HG02973 (cell line): ENCODE measurements around the gene KCNMB3.
"Not testable (repeated sequence)": the region's sequence is repeated elsewhere in the genome, so short reads cannot be mapped to it uniquely, and the experiment has no call there.

Experiments
- ATAC-seq: cut with Tn5 transposase; IDR thresholded peaks from one replicate; pipeline ENCODE4 v1.9.1; 2021; ENCODE audit warnings: moderate library complexity; ENCODE audit not compliant: unreplicated experiment

Gene KCNMB3, protein sequence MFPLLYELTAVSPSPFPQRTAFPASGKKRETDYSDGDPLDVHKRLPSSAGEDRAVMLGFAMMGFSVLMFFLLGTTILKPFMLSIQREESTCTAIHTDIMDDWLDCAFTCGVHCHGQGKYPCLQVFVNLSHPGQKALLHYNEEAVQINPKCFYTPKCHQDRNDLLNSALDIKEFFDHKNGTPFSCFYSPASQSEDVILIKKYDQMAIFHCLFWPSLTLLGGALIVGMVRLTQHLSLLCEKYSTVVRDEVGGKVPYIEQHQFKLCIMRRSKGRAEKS

DNA sequence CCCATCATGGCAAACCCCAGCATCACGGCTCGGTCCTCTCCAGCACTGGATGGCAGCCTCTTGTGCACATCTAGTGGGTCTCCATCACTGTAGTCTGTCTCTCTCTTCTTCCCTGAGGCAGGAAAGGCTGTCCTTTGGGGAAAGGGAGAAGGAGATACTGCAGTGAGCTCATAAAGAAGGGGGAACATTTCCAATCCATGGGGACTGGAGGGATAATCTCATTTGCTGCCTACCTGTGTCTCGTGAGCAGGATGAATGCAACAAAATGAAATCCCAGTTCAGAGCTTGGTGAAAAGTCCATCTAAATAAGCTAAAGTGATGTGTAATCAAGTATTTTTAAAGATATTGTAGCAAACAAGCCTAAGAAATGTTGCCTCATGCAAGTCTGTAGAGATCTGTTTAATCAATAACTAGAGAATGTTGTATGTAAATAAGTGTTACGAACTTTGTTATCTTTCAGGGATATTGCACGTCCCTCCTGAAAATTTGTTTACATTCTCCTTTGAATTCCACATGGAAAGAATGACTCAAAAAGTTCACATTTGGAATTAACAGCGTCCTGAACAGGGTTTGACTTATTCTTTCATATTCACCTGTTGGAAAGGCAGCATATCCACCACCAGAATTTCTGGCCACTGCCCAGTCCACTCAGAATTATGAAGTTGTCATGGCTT lies at the start of gene KCNMB3:
Gene KCNMB3, minus strand, starts transcription at position 312 of the 674 bp plus-strand sequence. Its CDS starts 124 bp downstream, at position 188.
- no peak for ATAC-seq

DNA sequence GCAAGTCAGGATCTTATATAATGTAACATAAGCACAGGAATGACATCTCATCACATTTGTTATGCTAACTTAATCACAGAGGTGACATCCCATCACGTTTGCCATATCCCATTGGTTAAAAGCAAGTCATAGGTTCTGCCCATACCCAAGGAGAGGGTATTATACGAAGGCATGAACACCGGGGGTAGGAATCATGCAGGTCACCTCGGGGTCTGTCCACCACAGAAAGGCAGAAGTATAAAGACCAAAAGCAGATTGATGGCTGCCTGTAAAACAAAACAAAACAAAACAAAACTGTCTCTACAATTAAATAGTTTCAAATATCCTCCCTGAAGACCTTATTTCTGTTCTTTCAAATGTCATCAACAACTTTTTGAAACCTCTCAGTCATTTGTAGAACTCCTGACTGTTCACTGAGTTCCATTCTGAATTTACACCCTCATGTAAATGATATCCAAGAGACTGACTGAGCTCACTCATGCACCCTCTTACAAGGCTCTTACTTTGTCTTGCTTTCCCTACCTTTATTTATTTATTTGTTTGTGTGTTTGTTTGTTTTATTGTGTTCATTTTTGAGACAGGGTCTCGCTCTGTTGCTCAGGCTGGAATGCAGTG lies 49.2 kb upstream of the KCNMB3 start:
- ATAC-seq: peak; percentile 67

- ATAC-seq: no peak
Observed at GRCh38 chr3:179299316-179299715, 48.4 kb upstream of the KCNMB3 start.

- no peak for ATAC-seq
Observed at GRCh38 chr3:179297971-179298725, 47.2 kb upstream of the KCNMB3 start.

GRCh38 chr3:179292450-179292849 lies 41.5 kb upstream of the KCNMB3 start:
- no peak for ATAC-seq

DNA sequence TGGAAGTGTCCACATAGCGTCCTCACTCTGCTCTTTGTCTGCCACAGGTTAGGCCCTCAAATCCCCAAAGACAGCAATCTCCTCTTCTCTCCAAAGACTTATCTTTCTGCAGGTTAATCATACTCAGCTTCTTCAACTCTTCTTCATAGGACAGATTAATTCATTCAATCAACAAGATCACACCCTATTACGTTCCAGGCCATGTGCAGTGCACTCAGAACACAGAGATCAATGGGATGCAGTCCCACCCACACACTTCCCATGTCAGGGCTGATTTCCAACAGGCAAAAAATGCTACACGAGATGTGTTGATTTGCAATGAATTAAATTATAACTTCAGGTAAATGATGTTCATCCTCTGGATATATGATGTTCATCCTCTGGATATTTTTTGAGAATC lies 38.4 kb upstream of the KCNMB3 start:
- ATAC-seq: no peak

- no peak for ATAC-seq
Observed at GRCh38 chr3:179288845-179289244, 37.9 kb upstream of the KCNMB3 start.

GRCh38 chr3:179286331-179286730 lies 35.4 kb upstream of the KCNMB3 start:
- no peak for ATAC-seq

DNA sequence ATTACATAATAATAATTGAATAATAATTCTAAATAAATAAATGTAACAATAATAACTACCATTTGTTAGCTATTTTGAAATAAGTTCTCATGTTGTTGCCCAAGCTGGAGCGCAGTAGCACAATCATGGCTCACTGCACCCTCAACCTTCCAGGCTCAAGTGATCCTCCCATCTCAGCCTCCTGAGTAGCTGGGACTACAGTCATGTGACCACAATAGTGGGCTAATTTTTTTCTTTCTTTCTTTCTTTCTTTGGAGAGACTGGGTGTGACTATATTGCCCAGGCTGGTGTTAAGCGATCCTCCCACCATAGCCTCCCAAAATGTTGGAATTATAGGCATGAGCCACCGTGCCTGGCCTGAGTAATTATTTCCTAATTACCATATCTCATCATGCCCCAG lies 30.9 kb upstream of the KCNMB3 start:
- no peak for ATAC-seq

DNA sequence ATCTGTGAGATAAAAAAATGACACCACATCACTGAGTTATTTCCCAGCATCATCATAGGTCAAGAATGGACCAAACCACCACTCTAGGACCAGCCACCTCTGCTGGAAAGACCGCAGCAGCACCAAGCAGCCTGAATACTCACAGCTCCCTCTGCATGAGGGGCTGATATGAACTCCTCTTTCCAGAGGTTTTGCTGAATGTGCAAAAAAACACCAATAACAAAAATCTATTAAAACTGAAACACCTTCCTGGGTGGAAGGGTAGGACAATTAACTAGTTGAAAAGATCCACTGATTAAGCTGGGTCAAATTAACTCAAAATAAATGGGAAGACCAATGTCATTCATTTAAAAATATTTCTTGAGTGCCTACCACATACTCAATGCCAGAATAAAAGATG lies 28.9 kb upstream of the KCNMB3 start:
- ATAC-seq: no peak

DNA sequence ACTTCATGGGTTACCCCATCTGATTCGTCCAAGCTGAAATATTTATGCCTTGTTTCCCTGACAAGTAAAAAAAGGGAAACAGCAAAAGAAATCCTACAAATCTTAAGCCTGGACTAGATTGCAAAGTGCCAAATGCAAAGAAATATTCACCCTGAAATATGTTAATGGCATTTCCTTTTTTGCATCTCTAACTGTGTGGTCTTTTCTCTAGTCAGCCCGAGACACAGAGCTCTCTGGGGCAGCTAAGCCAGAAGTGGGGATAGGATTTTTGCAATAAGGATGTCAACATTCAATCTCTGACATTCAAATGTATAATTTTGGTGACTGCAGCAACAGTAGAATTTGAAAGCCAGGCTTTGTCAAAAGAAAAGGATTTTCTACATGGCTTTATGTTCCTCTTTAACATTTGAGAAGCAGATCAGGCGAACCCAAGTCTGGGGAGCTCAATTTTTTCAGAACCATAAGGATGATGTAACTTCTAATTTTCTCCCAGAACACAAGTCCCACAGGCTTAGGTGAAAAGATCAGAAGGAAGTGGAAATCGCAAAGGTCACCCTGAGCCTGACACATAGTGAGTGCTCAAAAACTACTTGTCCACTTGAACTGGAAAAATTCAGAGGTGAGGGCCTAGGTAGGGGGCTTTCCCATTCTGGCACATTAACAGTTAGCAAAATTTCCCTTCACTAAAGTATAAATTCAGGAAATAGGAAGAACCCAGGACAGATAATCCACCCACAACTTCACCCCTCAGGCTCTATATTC lies 28.2 kb upstream of the KCNMB3 start:
- no peak for ATAC-seq

GRCh38 chr3:179278151-179278550 lies 27.2 kb upstream of the KCNMB3 start:
- ATAC-seq: no peak

DNA sequence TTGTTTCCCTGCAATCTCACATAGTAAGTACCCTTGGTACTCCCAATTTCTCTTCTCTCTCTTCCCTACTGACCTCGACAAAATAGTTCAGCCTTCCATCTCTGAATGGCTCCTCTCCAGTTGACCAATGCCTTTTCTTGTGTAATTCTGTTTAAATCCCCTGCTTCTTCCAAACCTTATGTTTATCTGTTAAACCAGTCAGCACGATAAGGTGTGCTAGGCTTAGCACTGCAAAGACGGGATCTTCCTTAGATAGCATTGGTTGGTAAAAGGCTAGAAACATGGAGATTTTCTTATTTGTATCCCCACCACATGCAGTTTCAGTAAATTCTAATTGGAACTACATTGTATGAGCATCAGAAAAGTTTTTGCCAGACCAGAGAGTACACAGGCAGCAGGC lies 25.8 kb upstream of the KCNMB3 start:
- no peak for ATAC-seq

- ATAC-seq: no peak
Observed at GRCh38 chr3:179276001-179276400, 25.1 kb upstream of the KCNMB3 start.

GRCh38 chr3:179274434-179274833 lies 23.5 kb upstream of the KCNMB3 start:
- ATAC-seq: not testable (repeated sequence)

GRCh38 chr3:179272385-179272784 lies 21.5 kb upstream of the KCNMB3 start:
- no peak for ATAC-seq

DNA sequence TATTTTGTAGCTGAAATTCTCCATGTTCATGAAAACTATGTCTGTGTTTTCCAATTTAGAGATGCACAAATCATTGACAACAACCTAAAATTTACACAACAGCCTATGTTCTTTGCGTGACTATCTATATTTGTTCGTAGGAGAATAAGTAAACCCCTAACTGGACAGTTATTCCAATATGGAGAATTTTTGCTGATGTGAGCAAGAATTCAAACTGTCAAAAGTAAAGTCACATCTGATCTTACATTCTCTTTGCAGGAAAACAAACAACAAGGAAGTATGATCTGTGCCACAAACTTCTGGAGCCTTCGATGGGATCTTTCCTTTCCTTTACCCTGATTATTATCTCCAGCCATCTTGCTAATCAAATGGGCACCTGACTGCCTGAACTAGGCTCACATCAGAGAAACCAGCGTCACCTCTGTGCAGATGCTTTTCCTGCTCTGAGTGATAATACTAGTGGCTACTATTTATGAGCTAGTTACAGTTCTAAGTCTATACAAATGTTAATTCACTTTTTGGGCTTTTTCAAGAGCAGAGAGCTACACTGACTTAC lies 18.3 kb upstream of the KCNMB3 start:
- no peak for ATAC-seq

DNA sequence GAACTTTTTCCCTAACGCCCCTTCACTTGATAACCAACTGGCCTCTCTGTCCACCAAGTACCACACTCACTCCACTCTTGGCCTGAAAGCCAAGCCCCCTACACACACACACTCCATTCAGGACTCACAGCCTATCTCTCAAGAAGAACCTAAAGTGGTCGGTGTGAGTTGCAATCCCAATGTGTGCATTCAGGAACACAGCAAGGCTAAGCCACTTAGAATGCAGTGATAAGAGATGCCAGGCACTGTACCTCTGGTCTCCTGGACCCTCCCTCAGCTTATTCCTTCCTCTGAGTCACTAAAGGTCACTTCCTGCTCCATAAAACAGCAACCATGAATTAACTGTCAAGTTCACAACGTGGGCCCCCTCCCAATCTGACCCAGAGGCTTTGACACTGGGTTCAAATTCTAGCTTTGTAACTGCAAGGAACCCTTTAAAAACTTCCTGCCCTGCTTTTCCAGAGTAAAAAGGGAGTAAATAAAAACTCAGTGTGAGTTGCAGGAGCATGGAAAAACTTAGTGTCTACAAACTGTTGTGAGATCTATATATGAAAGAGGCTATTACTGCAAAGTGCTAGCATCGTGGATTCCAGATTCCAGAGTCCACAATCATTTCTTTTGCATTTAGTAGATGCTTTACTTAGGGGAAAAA lies 17.6 kb upstream of the KCNMB3 start:
- no peak for ATAC-seq

DNA sequence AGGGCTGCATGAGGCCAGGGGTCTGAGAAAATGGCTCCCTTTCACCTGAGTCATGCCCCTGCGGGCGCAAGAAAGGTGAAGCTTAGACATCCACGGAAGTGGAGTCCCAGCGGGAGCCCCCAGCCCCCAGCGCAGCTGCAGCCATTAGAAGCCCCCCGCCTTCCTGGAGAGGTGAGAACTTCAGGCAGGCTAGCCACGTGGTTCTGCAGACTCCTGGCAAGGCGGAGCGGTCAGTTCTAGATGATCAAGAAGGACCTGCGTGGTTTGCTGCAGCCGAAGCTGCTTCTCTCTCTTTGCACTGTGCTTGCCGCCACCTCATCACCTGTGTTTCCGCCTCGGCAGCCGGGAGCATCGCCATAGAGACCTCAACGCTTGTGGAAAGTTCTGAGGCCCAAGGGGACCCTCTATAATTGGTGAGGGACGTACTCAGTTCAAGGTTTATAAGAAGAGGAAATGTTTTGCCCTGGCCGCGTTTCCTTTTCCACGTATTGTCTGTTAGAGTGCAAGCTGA lies 15.8 kb upstream of the KCNMB3 start:
- no peak for ATAC-seq

- peak; percentile 59 for ATAC-seq
Observed at GRCh38 chr3:179265875-179266274, 15.0 kb upstream of the KCNMB3 start.
